KBM-7 (cell line): Measurements from ENCODE around the gene MBOAT2.
"Not testable (repeated sequence)": the region's sequence is repeated elsewhere in the genome, so short reads cannot be mapped to it uniquely, and the experiment has no call there.

Experiments used
- DNase-seq: peaks from one replicate; pipeline ENCODE4 v3.0.0-alpha.2; 2015
- in situ Hi-C: fragments of 300-500 bp; cut with MboI; formaldehyde crosslinking; loops from 2 replicates; pipeline ENCODE4 v1.14.3; 2020; ENCODE audit warnings: low sequenced_read_pairs, low pct_unique_long_range_greater_than_20kb, mixed read lengths

MBOAT2 gene

GRCh38 chr2:8972535-8972934 is 30.9 kb downstream of the MBOAT2 start:
- DNase-seq, in situ Hi-C loops: not testable (repeated sequence)

GRCh38 chr2:8969348-8969747 is 34.1 kb downstream of the MBOAT2 start:
- in situ Hi-C loops, DNase-seq: not testable (repeated sequence)

GRCh38 chr2:8966123-8966908 is 37.2 kb downstream of the MBOAT2 start:
- DNase-seq, result no peak
- in situ Hi-C loops, result no loop called here

- in situ Hi-C loops, result no loop called here
- no peak for DNase-seq
Observed at GRCh38 chr2:8965216-8965969, 38.1 kb downstream of the MBOAT2 start.

DNA sequence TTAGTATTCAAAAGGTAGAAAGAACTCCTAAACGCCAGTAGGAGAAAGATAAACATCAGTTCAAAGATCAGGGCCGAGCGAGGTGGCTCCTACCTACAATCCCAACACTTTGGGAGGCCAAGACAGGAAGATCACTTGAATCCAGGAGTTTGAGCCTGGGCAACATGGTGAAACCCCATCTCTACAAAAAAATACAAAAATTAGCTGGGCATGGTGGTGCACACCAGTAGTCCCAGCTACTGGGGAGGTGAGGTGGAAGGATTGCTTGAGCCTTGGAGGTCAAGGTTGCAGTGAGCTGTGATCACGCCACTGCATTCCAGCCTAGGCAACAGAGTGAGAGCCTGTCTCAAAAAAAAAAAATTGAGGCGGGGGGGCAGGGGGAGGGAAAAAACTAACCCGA is 40.6 kb downstream of the MBOAT2 start:
- no peak for DNase-seq
- in situ Hi-C loops, result no loop called here

- in situ Hi-C loops, result no loop called here
- DNase-seq, result no peak
Observed at GRCh38 chr2:8957628-8958027, 45.9 kb downstream of the MBOAT2 start.

- in situ Hi-C loops, result no loop called here
- DNase-seq, result no peak
Observed at GRCh38 chr2:8956774-8957173, 46.7 kb downstream of the MBOAT2 start.

- in situ Hi-C loops, result no loop called here
Observed at GRCh38 chr2:8954990-8955389, 48.5 kb downstream of the MBOAT2 start.

GRCh38 chr2:8953525-8953924 is 50.0 kb downstream of the MBOAT2 start:
- no peak for DNase-seq
- in situ Hi-C loops, result no loop called here

More at GRCh38 chr2:8954990-8955389, 48.5 kb downstream of the MBOAT2 start:
- no peak for DNase-seq

GRCh38 chr2:8939486-8940114 is 63.9 kb downstream of the MBOAT2 start:
- DNase-seq, result no peak
- in situ Hi-C loops, result no loop called here

DNA sequence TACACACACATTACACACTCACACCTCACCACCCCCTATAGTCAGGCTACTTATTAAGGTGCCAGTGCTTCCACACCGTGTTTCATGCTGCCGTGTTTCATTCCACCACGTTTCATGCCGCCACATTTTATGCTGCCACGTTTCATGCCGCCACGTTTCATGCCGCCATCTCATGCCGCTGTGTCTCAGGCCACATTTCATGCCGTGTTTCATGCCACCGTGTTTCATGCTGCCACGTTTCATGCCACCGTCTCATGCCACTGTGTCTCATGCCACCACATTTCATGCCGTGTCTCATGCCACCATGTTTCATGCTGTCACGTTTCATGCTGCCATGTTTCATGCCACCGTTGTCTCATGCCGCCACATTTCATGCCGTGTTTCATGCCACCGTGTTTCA is 65.1 kb downstream of the MBOAT2 start:
- in situ Hi-C loops, result no loop called here
- no peak for DNase-seq

DNA sequence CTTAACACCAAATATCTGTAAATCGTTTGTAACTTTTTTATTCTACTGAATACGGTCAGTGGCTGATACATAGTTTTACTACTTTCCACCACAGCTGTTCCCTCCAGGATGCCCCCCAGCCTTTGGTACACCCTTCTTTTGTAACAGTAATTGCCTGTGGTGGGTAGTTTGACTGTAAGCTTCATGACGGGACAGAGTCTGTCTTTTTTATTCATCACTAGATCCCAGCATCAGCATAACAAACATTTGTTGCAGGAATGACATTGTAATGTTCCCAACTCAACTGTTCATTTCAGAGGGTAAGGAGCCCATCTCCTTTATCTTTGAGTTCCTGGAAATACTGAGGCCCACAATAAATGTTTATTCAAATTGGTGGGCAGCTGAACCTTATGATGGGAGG is 67.5 kb downstream of the MBOAT2 start:
- in situ Hi-C loops, result no loop called here

DNA sequence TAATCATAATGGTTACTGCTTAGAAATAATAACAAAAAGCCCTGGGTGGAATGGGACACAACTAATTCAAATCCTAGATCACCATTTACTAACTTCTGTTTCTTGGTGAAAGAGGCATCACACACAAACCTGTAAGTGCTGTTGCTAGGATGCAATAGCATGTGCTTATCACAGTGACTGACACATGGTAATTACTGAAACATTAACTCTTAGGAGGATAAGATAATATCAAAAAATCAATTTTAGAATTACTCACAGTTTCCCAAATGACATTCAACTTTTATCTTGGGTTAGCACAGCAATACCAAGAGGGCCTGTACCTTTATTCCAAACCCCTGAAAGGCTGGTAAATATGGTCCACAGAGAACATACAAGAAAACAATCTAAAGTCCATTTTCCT is 69.1 kb downstream of the MBOAT2 start:
- no peak for DNase-seq
- in situ Hi-C loops, result no loop called here

More for the DNA sequence above, 67.5 kb downstream of the MBOAT2 start:
- no peak for DNase-seq

DNA sequence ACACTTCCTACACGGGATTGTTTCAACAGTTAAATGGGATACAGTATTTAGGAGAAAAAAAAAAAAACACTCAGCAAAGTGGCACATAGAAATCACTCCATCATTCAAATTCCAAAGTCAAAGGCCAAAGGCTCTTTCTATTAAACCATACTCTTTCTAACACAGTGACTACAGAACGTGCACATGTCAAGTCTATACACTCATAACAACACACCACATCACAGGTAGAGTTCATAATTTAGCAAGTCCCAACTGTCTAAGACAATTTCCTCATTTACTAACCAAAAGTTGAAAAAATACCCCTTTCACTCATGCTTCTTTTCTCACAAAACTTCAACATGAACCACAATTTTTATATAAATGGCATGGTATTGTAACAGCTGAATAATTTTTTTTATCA is 70.8 kb downstream of the MBOAT2 start:
- in situ Hi-C loops, result no loop called here
- no peak for DNase-seq

GRCh38 chr2:8930185-8930584 is 73.3 kb downstream of the MBOAT2 start:
- in situ Hi-C loops, DNase-seq: not testable (repeated sequence)

DNA sequence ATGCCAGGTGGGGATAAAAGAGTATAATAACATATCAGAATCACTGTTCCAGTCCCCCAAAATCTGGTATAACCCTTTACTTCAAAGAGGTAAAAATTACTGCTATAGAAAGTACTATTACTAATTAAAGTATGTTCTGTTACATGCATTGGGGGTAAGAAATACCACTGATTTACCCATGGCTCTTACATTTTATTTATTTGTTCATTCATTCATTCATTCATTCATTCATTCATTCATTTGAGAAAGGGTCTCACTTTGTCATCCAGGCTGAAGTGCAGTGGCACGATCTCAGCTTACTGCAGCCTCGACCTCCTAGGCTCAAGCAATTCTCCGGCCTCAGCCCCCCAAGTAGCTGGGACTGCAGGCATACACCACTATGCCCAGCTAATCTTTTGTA is 74.4 kb downstream of the MBOAT2 start:
- in situ Hi-C loops, result no loop called here
- DNase-seq, result no peak

DNA sequence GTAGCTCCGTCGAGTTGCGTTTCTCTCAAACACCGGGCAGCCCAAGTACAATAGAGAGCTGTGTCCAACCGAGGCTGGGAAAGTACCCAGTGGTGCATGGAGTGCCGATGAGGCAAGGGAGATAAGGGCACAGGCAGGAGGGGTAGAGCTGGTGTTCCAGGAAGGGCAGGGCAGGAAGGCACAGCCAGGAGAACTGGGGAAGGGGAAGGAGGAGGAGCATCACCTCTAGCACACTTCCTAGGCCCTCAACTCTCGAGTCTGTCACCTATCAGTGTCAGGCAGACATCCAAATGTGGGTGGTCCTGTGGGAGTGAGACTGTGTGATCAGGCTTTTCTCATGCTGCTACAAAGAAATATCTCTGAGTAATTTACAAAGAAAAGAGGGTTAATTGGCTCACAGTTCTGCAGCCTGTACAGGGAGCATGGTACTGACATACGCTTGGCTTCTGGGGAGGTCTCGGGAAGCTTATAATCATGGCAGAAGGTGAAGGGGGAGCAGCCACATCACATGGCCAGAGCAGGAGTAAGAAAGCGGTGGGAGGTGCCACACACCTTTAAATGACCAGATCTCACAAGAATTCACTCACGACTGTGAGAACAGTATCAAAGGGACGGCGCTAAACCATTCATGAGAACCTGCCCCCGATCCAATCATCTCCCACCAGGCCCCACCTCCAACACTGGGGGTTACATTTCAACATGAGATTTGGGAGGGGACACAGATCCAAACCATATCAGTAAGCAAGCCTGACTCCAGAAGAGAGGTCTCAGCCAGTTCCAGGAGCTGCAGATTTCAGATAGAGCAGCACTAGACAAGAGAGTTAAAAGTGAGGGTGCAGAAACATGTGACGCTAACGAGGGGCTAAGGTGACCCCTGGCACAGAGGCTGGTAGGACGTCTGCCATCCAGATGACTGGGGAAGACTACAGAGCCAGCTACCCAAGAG is 75.7 kb downstream of the MBOAT2 start:
- DNase-seq, result no peak
- in situ Hi-C loops, result no loop called here

GRCh38 chr2:8926356-8926755 is 77.1 kb downstream of the MBOAT2 start:
- no peak for DNase-seq
- in situ Hi-C loops, result no loop called here

- in situ Hi-C loops, result no loop called here
- no peak for DNase-seq
Observed at GRCh38 chr2:8925411-8925810, 78.1 kb downstream of the MBOAT2 start.
